Common myeloid progenitor, CD34-positive (primary cell): ENCODE measurements around the gene SMIM14.
"Not testable (repeated sequence)": the region's sequence is repeated elsewhere in the genome, so short reads cannot be mapped to it uniquely, and the experiment has no call there.

Source experiments
- CTCF ChIA-PET: fragments of 350-600 bp; sonication (Branson Sonifier 250); formaldehyde crosslinking; loops from one replicate; lab custom pipeline; 2021; ENCODE audit warnings: antibody characterized with exemption; lab: Charles Lee
- POLR2A ChIA-PET: fragments of 350-600 bp; sonication (Branson Sonifier 250); formaldehyde crosslinking; loops from one replicate; lab custom pipeline; 2021; ENCODE audit warnings: antibody characterized with exemption; lab: Charles Lee
- DNase-seq, 3 donors: peaks; one replicate each; pipeline versions ENCODE4 v3.0.0 to v3.0.0-alpha.2; 2013
- H3K27ac ChIP-seq, 2 experiments: 1 replicate in 1 of 2; 2 replicates in 1 of 2; pipeline ENCODE4 v1.7.0; 2013; ENCODE audit warnings: inconsistent platforms in 2 of 2, low read length in 2 of 2, mild to moderate bottlenecking in 2 of 2, low read depth in 1 of 2, moderate library complexity in 1 of 2; ENCODE audit not compliant: severe bottlenecking in 2 of 2, insufficient read depth in 1 of 2, poor library complexity in 1 of 2
- H3K27me3 ChIP-seq, 5 experiments: replicated peaks in 2 of 5; 1 replicate in 3 of 5; 2 replicates in 2 of 5; pipeline versions ENCODE4 v1.6.1 to v1.7.0; 2013; ENCODE audit warnings: low read length in 4 of 5, mild to moderate bottlenecking in 2 of 5, moderate library complexity in 2 of 5, inconsistent platforms in 1 of 5; ENCODE audit not compliant: insufficient read depth in 5 of 5, control insufficient read depth in 4 of 5
- H3K36me3 ChIP-seq, 4 experiments: 1 replicate in 2 of 4; 2 replicates in 2 of 4; pipeline versions ENCODE4 v1.6.1 to v1.7.0; 2013; ENCODE audit warnings: low read length in 3 of 4, control low read depth in 1 of 4, mild to moderate bottlenecking in 1 of 4; ENCODE audit not compliant: control insufficient read depth in 4 of 4, insufficient read depth in 4 of 4
- H3K4me1 ChIP-seq, 4 experiments: 1 replicate in 3 of 4; 2 replicates in 1 of 4; pipeline versions ENCODE4 v1.6.1 to v1.7.1; 2013; ENCODE audit warnings: low read length in 3 of 4, mild to moderate bottlenecking in 3 of 4, control low read depth in 1 of 4, inconsistent platforms in 1 of 4, moderate library complexity in 1 of 4; ENCODE audit not compliant: control insufficient read depth in 4 of 4, insufficient read depth in 4 of 4; ENCODE audit errors: control extremely low read depth in 1 of 4
- H3K4me3 ChIP-seq, 7 experiments: 1 replicate in 4 of 7; 2 replicates in 3 of 7; pipeline versions ENCODE4 v1.5.1 to v1.7.0; 2013; ENCODE audit warnings: mild to moderate bottlenecking in 7 of 7, low read length in 6 of 7, moderate library complexity in 6 of 7, inconsistent platforms in 2 of 7, low read depth in 2 of 7, control low read depth in 1 of 7; ENCODE audit not compliant: insufficient read depth in 4 of 7, control insufficient read depth in 1 of 7; ENCODE audit errors: extremely low read depth in 1 of 7
- H3K9me3 ChIP-seq, 5 experiments: 1 replicate in 4 of 5; 2 replicates in 1 of 5; pipeline versions ENCODE4 v1.6.1 to v1.7.1; 2013; ENCODE audit warnings: low read length in 4 of 5, mild to moderate bottlenecking in 2 of 5, inconsistent platforms in 1 of 5, low read depth in 1 of 5, moderate library complexity in 1 of 5; ENCODE audit not compliant: control insufficient read depth in 4 of 5, insufficient read depth in 2 of 5; ENCODE audit errors: control extremely low read depth in 1 of 5
- WGBS: methylation state at CpG from one replicate; pipeline ENCODE4 v1.1.5; 2013; ENCODE audit not compliant: insufficient coverage; 5-methylcytosine and 5-hydroxymethylcytosine counted together

The SMIM14 gene

DNA sequence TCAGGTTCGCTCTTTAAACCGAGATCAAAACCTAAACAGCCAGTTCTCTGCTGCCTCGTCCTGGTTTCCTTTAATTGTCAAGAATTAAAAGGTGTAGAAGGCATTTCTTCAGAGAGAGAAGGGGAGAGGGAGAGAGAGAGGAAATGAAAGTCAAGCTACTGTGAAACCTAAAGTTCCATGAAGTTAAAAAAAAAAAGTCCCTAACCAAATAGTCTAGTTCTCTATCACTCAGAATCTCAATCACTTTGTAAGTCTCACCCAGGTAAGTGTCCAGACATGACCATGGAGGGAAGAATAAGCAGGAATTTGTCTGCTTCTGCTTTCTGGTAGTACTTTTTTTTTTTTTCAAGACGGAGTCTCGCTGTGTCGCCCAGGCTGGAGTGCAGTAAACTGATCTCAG, 18.8 kb upstream of the SMIM14 start:
- H3K27me3 ChIP-seq: no peaks in the 10 kb centered on the region
- POLR2A ChIA-PET: no interaction called here
- no peak overlapping the region for H3K4me3 ChIP-seq
- CTCF ChIA-PET: interaction anchor here (1.0 kb wide), 1 partner anchor 106 kb away, joined by 3 read pairs; no protein-coding TSS in a partner anchor
- no peaks in the 10 kb centered on the region for H3K36me3 ChIP-seq
- H3K27ac ChIP-seq: no peak overlapping the region
- H3K4me1 ChIP-seq: no peaks in the 10 kb centered on the region
- 98% methylated on average over 6 of the region's 6 CpGs for WGBS
- no peak for DNase-seq
- H3K9me3 ChIP-seq: no peaks in the 10 kb centered on the region

DNA sequence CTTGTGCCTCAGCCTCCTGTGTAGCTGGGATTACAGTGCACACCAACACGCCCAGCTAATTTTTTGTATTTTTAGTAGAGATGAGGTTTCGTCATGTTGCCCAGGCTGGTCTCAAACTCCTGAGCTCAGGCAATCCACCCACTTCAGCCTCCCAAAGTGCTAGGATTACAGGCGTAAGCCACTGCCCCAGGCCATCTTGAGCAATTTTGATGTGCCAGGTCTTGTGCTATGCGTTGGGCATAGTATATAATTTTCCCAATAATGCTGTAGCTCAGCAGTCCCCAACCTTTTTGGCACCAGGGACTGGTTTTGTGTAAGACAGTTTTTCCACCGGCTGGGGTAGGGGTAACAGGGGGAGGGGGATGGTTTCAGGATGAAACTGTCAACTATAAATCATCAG, 18.0 kb upstream of the SMIM14 start:
- POLR2A ChIA-PET: interaction anchor here (0.6 kb wide), 1 partner anchor 12 kb away, joined by 4 read pairs; no protein-coding TSS in a partner anchor
- WGBS: no CpG with 5 or more reads among the region's 5 CpGs
- not testable (repeated sequence) for H3K9me3 ChIP-seq, H3K36me3 ChIP-seq, H3K27me3 ChIP-seq, H3K4me1 ChIP-seq, H3K27ac ChIP-seq, H3K4me3 ChIP-seq, DNase-seq
- CTCF ChIA-PET: interaction anchor here (0.7 kb wide), 1 partner anchor 186 kb away, joined by 4 read pairs; no protein-coding TSS in a partner anchor

DNA sequence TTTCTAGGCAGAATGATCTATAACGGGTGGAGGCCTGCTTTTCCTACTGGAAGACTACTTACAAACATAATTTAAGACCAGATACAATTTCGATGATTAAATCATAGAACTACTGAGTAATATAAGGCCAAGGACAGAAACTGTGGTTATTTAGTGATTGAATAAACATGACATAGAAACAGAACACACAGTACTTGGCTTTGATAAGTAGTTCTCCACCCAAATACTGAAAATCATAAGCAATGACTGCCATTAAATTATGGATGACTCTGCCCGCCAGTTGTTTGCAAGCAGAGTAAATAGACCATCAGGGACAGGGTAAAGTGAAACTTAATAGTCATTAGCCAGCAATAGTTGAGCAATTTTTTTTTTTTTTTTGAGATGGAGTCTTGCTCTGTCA, 17.2 kb upstream of the SMIM14 start:
- Histone ChIP-seq H3K27me3 (no peaks in the 10 kb centered on the region), H3K36me3 (no peaks in the 10 kb centered on the region), H3K9me3 (no peaks in the 10 kb centered on the region), H3K27ac (no peak overlapping the region), H3K4me3 (no peak overlapping the region), H3K4me1 (no peaks in the 10 kb centered on the region)
- 100% methylated on average over 1 of the region's 3 CpGs for WGBS
- no peak for DNase-seq
- ChIA-PET CTCF (interaction anchor here (0.7 kb wide), 1 partner anchor 186 kb away, joined by 4 read pairs; no protein-coding TSS in a partner anchor), POLR2A (interaction anchor here (0.6 kb wide), 1 partner anchor 13 kb away, joined by 4 read pairs; no protein-coding TSS in a partner anchor)

DNA sequence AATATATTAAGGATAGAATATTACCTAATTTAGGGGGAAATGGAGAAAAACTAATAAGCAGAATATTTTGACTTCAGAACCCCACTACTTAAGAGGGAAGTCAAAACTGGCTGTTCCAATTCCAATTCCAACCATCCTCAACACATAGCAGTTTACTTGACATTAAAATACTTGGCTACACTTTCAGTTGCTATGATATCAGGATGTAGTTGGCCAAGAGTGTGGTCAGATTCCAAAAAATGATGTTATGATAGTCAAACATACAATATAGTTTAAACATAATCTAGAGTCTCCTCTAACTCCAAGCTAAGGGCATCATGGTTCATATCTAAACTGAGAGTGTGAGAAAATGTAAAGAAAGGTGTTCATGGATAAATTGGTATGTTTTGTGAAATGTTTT, 16.5 kb upstream of the SMIM14 start:
- H3K27ac ChIP-seq: no peak overlapping the region
- H3K36me3 ChIP-seq: no peaks in the 10 kb centered on the region
- POLR2A ChIA-PET: no interaction called here
- CTCF ChIA-PET: interaction anchor here (0.7 kb wide), 1 partner anchor 452 kb away, joined by 3 read pairs; no protein-coding TSS in a partner anchor
- H3K27me3 ChIP-seq: no peaks in the 10 kb centered on the region
- no peak overlapping the region for H3K4me3 ChIP-seq
- H3K9me3 ChIP-seq: no peaks in the 10 kb centered on the region
- DNase-seq: no peak
- H3K4me1 ChIP-seq: no peaks in the 10 kb centered on the region

DNA sequence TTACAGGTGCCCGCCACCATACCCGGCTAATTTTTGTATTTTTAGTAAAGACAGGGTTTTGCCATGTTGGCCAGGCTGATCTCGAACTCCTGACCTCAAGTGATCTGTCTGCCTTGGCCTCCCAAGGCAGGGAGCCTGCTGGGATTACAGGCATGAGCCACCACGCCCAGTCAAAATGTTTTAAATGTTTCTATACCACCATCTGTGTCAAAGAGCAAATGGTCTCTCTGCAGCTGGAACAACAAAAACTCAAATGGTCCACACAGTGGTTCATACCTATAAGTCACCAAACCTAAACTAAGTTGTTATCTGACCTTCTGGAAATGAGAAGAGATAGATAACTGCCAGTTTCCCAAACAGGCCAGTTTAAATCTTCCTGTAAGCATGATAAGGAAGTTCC, 12.9 kb upstream of the SMIM14 start:
- WGBS: 84% methylated on average over 2 of the region's 4 CpGs
- H3K36me3 ChIP-seq, POLR2A ChIA-PET, H3K4me3 ChIP-seq, DNase-seq, H3K27me3 ChIP-seq, H3K27ac ChIP-seq, H3K9me3 ChIP-seq, H3K4me1 ChIP-seq: not testable (repeated sequence)
- CTCF ChIA-PET: interaction anchor here (0.6 kb wide), 1 partner anchor 78 kb away, joined by 3 read pairs; no protein-coding TSS in a partner anchor

DNA sequence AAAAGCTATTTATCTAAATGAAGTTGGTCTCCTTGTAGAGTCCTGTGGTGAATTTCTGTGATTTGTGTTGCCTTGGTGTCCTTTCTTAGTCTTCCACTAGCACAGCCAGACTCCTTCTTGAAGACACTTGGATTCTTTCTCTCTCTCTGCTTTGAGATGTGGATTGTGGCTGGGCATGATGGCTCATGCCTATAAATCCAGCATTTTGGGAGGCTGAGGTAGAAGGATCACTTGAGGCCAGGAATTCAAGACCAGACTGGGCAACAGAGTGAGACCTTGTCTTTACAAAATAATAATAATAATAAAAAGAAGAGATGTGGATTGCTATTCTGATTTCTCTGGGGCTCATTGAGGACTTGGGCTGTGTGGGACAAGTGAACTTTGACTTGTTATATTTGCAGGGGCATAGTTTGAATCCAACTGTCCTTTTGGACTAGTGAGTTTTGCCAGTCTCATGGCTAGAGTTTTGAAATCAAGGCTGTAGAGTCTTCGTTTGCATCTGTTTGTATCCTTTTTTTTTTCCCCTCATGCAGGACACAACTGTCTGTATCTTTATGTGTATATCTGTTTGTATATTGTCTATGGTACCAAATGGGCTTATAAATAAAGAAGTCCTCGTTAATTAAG, 11.1 kb upstream of the SMIM14 start:
- DNase-seq: no peak
- no peaks in the 10 kb centered on the region for H3K36me3 ChIP-seq
- no CpG with 5 or more reads among the region's 2 CpGs for WGBS
- H3K4me1 ChIP-seq: no peaks in the 10 kb centered on the region
- ChIA-PET POLR2A (no interaction called here), CTCF (interaction anchor here (1.3 kb wide), 1 partner anchor 10 kb away, joined by 5 read pairs; no protein-coding TSS in a partner anchor)
- H3K27ac ChIP-seq: no peak overlapping the region
- no peaks in the 10 kb centered on the region for H3K27me3 ChIP-seq
- H3K9me3 ChIP-seq: no peaks in the 10 kb centered on the region
- no peak overlapping the region for H3K4me3 ChIP-seq

DNA sequence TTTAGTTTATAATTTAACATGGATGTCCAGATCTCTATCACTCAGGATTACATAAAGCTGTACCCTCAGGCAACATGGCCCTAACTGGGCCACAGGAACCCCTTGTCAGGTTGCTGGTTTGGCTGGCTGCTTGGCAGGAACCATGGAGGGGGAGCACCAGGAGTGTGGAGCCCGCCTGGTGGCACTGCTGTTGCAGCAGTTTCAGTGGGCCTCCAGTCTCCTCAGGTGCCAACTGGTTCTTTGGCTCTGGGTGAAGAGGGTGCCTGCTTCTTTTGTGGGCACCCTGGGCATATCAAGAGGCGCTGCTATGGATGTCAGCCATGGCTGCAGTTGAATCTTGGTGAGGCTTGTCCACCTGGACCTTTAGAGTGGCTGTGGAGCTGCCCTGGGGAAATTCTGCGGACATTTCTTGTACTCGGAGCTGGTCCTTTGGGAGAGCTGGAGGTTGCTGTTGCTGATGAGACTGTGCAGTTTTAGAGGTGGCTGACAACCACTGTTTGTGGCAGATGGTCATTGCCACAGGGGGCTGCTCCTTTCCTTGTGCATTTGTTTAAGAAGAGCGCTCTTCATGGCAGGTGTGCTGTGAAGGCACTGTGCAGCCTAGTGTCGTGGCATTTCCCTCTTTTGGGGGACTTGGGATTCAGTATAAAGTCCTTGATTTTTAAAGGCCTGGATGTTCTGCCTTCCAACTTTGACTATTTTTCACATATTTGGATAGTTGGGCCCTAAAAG, 10.3 kb upstream of the SMIM14 start:
- no peaks in the 10 kb centered on the region for H3K9me3 ChIP-seq
- no peak for DNase-seq
- H3K36me3 ChIP-seq: no peaks in the 10 kb centered on the region
- 96% methylated on average over 6 of the region's 6 CpGs for WGBS
- CTCF ChIA-PET: interaction anchor here (1.3 kb wide), 1 partner anchor 9 kb away, joined by 5 read pairs; no protein-coding TSS in a partner anchor
- no peak overlapping the region for H3K27ac ChIP-seq
- H3K4me3 ChIP-seq: no peak overlapping the region
- no peaks in the 10 kb centered on the region for H3K4me1 ChIP-seq
- H3K27me3 ChIP-seq: no peaks in the 10 kb centered on the region
- POLR2A ChIA-PET: no interaction called here
